ENCODE results near the gene B3GNT5.

B3GNT5 gene

GRCh38 chr3:183269345-183269744, 16.3 kb downstream of the B3GNT5 start:
- DNase-seq (ENCODE audit: extremely low read depth, low read depth): no peak
- no peak overlapping the region for H3K4me3 ChIP-seq (replicated peaks; ENCODE audit: low read depth, low read length)
- no peak for TF ChIP-seq CTCF (IDR thresholded peaks at IDR 0.05; ENCODE audit: low read depth, low read length, missing control alignments)

- H3K4me3 ChIP-seq (replicated peaks; ENCODE audit: low read depth, low read length): no peak overlapping the region
- DNase-seq (ENCODE audit: extremely low read depth, low read depth): no peak
- TF ChIP-seq CTCF (IDR thresholded peaks at IDR 0.05; ENCODE audit: low read depth, low read length, missing control alignments): no peak
Observed at GRCh38 chr3:183270344-183270743, 17.3 kb downstream of the B3GNT5 start.

- DNase-seq (ENCODE audit: extremely low read depth, low read depth): no peak
- TF ChIP-seq CTCF (IDR thresholded peaks at IDR 0.05; ENCODE audit: low read depth, low read length, missing control alignments): no peak
- H3K4me3 ChIP-seq (replicated peaks; ENCODE audit: low read depth, low read length): no peak overlapping the region
Observed at GRCh38 chr3:183272142-183272541, 19.1 kb downstream of the B3GNT5 start.

GRCh38 chr3:183272791-183273190, 19.7 kb downstream of the B3GNT5 start:
- no peak for TF ChIP-seq CTCF (IDR thresholded peaks at IDR 0.05; ENCODE audit: low read depth, low read length, missing control alignments)
- no peak for DNase-seq (ENCODE audit: extremely low read depth, low read depth)
- H3K4me3 ChIP-seq (replicated peaks; ENCODE audit: low read depth, low read length): no peak overlapping the region

GRCh38 chr3:183274609-183275008, 21.6 kb downstream of the B3GNT5 start:
- no peak overlapping the region for H3K4me3 ChIP-seq (replicated peaks; ENCODE audit: low read depth, low read length)
- no peak for TF ChIP-seq CTCF (IDR thresholded peaks at IDR 0.05; ENCODE audit: low read depth, low read length, missing control alignments)
- DNase-seq (ENCODE audit: extremely low read depth, low read depth): no peak

GRCh38 chr3:183275418-183275817, 22.4 kb downstream of the B3GNT5 start:
- no peak for TF ChIP-seq CTCF (IDR thresholded peaks at IDR 0.05; ENCODE audit: low read depth, low read length, missing control alignments)
- H3K4me3 ChIP-seq (replicated peaks; ENCODE audit: low read depth, low read length): no peak overlapping the region
- no peak for DNase-seq (ENCODE audit: extremely low read depth, low read depth)

- no peak for TF ChIP-seq CTCF (IDR thresholded peaks at IDR 0.05; ENCODE audit: low read depth, low read length, missing control alignments)
- no peak overlapping the region for H3K4me3 ChIP-seq (replicated peaks; ENCODE audit: low read depth, low read length)
- DNase-seq (ENCODE audit: extremely low read depth, low read depth): no peak
Observed at GRCh38 chr3:183275937-183276336, 22.9 kb downstream of the B3GNT5 start.
